Retinal pigment epithelial cell (primary cell): ENCODE measurements around the gene ANKS4B.
"Not testable (repeated sequence)": the region's sequence is repeated elsewhere in the genome, so short reads cannot be mapped to it uniquely, and the experiment has no call there.

Experiments used
- DNase-seq: peaks from one replicate; pipeline ENCODE4 v3.0.0-alpha.2; 2010; ENCODE audit warnings: low read depth
- H3K4me3 ChIP-seq: 2 replicates; pipeline ENCODE4 v1.5.1; 2011; ENCODE audit warnings: mild to moderate bottlenecking, low read length, control low read depth, moderate library complexity
- TF ChIP-seq, protein P1 (sequence below): conservative IDR thresholded peaks from 2 replicates; pipeline ENCODE4 v1.5.1; 2011; ENCODE audit warnings: low read depth, low read length, control low read depth, inconsistent platforms

ANKS4B gene

DNA sequence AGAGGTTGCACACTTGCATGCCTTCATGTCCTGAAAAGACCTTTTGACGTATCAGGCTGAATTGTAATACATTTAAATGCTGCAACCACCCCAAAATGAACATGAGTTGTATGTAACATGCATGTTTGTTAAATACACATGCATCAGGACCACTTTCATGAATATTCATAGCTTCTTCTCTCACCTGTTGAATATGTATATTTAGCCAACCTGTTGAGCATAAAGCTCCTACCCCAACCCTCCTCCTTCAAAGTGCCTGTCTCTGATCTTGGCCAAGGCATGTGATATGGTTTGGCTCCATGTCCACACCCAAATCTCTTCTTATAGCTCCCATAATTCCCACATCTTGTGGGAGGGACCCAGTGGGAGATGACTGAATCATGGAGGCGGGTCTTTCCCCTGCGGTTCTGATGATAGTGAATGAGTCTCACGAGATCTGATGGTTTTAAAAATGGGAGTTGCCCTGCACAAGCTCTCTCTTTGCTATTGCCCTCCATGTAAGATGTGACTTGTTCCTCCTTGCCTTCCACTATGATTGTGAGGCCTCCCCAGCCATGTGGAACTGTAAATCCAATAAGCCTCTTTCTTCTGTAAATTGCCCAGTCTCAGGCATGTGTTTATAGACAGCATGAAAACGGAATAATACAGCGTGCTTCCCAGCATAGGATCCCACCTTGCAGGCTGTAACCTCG lies 48.3 kb downstream of the ANKS4B start:
- no peak for DNase-seq
- TF ChIP-seq, protein P1, sequence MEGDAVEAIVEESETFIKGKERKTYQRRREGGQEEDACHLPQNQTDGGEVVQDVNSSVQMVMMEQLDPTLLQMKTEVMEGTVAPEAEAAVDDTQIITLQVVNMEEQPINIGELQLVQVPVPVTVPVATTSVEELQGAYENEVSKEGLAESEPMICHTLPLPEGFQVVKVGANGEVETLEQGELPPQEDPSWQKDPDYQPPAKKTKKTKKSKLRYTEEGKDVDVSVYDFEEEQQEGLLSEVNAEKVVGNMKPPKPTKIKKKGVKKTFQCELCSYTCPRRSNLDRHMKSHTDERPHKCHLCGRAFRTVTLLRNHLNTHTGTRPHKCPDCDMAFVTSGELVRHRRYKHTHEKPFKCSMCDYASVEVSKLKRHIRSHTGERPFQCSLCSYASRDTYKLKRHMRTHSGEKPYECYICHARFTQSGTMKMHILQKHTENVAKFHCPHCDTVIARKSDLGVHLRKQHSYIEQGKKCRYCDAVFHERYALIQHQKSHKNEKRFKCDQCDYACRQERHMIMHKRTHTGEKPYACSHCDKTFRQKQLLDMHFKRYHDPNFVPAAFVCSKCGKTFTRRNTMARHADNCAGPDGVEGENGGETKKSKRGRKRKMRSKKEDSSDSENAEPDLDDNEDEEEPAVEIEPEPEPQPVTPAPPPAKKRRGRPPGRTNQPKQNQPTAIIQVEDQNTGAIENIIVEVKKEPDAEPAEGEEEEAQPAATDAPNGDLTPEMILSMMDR: no peak
- no peak overlapping the region for H3K4me3 ChIP-seq

DNA sequence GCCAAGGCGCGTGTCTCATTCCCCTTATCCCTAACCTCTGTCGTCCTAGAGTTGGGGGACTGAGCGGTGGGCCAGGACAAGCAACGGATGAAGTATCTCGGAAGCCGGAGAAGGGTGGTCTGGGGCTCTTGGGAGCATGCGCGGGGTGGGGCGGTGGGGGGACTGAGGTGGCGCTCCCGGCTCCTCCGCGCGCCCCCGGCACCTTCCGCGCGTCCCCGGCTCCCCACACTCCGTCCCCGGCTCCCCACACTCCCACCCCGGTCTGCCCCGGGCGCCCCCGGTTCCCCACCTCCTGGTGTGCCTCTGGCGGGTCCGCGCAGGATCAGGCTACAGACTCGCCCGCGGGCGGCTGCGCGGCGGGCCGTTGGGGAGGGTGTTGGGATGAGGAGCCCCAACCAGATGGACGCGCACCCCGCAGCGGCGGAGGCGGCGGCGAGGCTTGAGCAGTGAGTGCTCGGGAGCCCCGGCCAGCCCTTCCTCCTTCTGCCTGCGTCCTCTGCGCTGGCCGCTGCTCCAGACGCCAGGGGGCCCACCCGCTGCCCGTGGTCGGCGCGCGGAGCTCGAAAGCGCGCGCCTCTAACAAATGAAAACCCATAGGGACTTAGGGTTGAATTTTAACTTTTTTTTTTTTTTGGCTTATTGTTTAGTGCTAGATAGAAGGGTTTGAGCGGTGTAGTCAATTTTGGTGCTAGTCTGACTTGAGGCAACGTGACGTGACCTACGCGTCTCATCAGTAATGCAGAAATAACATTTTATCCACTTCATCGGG lies 50.2 kb downstream of the ANKS4B start:
- TF ChIP-seq, protein P1: peak; percentile 67
- H3K4me3 ChIP-seq: peak overlapping the region; percentile 51
- no peak for DNase-seq

DNA sequence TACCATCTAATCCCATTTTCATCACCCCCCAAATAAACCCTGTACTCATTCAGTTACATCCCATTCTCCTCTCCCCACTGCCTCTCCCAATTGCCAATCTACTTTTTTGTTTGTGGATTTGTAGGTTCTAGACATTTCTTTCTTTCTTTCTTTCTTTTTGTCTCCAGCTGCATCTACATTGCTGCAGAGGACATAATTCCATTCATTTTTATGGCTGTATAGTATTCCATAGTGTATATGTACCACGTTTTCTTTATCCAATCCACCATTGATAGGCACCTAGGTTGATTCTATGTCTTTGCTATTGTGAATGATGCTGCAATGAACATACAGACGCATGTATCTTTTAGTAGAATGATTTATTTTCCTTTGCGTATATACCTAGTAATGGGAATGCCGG lies 50.9 kb downstream of the ANKS4B start:
- H3K4me3 ChIP-seq: peak overlapping the region; percentile 51
- TF ChIP-seq, protein P1: no peak
- no peak for DNase-seq

DNA sequence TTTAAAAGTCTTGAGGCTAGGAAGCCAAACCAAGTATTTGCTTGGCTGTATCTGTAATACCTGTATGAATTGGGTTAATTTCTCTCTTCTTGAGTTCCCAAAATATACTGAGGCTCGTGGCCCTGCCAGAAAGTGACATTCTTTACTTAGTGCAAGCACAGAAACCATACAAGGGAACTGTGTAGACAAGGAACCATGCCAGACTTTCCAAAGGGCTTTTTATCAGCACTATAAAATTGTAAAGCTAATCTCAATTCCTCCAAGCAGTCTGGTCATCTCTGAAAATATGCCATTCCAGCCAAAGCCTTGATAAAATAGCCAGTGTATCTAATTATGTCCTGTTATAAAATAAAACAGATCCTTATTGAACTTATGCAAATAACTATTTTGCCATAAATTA lies 51.8 kb downstream of the ANKS4B start:
- TF ChIP-seq, protein P1: no peak
- no peak overlapping the region for H3K4me3 ChIP-seq
- no peak for DNase-seq

DNA sequence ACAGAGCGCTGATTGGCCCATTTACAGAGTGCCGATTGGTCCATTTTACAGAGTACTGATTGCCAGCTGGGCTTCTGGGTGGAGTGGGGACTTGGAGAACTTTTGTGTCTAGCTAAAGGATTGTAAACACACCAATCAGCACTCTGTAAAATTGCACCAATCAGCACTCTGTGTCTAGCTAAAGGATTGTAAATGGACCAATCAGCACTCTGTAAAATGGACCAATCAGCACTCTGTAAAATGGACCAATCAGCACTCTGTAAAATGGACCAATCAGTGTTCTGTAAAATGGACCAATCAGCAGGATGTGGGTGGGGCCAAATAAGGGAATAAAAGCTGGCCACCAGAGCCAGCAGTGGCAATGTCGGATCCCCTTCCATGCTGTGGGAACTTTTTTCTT lies 56.3 kb downstream of the ANKS4B start:
- not testable (repeated sequence) for H3K4me3 ChIP-seq, DNase-seq

DNA sequence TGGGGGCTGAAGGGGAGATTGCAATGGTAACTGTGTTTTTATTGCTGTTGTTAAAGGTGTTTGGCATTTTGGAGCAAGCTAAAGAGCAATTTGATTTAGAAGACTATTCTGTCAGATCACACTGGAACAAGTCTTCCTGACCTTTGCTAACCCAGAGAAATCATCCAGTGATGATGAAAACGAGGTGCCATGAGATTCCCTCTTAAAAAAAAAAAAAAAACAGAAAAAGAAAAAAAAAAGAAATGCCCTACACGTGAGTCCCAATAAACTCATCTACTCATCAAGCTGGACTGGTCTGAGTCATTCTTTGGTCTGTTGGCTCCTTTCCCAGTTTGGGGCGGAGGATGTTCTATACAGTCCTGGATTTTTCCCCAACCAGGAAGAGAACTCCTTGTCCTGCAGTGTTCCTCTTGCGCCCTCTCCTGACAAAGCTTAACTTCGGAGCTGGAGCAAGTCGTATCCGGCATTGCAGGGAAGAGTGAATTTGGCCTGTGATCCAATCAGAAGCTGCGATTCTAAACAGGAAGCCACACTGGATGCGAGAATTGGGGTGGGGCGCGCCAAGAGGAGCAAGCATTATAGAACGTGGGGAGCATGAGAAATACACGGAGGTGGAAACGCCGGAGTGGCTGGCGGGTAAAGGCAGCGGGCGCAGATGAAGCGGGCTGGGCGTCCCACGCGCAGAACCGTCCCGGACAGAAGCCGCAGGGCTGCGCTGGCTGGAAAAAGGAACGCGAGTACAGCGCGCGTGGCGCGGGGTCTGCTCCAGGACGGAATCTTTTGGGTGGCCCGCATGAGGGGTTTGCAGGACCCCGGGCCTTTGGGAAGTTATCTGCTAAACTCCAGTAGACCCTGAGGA lies 67.0 kb downstream of the ANKS4B start:
- TF ChIP-seq, protein P1: peak; percentile 94
- H3K4me3 ChIP-seq: peak overlapping the region; percentile 72
- peak; percentile 99 for DNase-seq

DNA sequence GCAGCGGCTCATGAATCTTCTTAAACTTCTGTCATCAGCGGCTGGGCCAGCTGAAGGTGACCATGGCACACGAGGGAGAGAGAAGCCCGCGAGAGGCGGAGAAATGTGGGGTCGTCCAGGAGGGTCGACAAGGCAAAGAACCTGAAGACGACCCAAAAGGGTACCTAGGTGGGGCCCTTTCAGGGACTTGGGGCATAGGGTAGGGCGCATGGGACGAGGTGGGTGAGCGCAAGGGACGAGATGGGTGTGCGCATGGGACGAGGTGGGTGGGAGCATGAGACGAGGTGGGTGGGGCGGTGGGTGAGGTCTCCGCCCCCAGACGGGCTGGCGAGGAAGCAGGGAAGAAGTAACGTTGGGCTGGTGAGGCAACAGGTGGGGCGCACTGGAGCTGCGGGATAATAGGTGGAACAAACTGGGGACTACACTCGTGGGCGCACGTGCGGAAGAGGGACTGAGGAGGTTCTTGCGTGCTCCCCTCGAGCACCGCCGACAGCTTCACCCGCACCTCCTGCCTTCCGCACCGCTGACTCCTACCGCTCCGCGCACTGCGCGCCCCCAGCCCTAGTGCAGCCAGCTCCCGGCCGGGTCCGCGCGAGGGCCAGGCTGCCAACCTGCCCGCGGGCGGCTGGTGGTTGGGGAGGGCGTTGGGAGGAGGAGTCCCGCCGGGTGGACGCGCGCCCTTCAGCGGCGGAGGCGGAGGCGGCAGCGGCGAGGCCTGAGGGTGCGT lies 67.8 kb downstream of the ANKS4B start:
- TF ChIP-seq, protein P1: peak; percentile 16
- peak overlapping the region; percentile 72 for H3K4me3 ChIP-seq
- peak; percentile 39 for DNase-seq
